GM12864 (cell line): ENCODE measurements around the gene KREMEN1.

Experiments used
- DNase-seq: peaks from one replicate; pipeline ENCODE4 v3.0.0-alpha.2; 2011; ENCODE audit warnings: low read depth
- H3K4me3 ChIP-seq: 2 replicates; pipeline ENCODE4 v1.5.1; 2011; ENCODE audit warnings: mild to moderate bottlenecking, low read depth, low read length, control low read depth
- CTCF ChIP-seq: IDR thresholded peaks from 2 replicates; pipeline ENCODE4 v1.5.1; 2011; ENCODE audit warnings: low read depth, mild to moderate bottlenecking, moderate library complexity, low read length, control low read depth, inconsistent platforms; ENCODE audit errors: missing control alignments

Gene KREMEN1

DNA sequence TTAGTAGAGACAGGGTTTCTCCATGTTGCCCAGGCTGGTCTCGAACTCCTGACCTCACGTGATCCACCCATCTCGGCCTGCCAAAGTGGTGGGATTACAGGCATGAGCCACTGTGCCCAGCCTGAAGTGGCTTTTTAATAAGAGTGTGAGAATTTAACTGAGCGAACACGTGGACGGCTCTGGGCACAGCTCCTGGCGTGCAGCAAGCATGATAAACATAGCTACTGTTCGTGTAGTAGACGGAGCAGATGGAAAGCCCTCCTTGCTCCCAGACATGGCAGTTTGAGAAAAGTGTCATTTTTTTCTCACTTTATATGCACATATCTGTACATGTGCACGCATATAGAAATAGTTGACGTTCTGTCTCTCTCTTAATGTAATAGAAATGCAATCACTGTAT, 139.9 kb downstream of the KREMEN1 start:
- no peak for TF ChIP-seq CTCF
- DNase-seq, result no peak
- no peak overlapping the region for H3K4me3 ChIP-seq

- TF ChIP-seq CTCF, result no peak
- no peak overlapping the region for H3K4me3 ChIP-seq
- no peak for DNase-seq
Observed at GRCh38 chr22:29213493-29213892, 140.7 kb downstream of the KREMEN1 start.

- no peak for TF ChIP-seq CTCF
- no peak for DNase-seq
- H3K4me3 ChIP-seq, result no peak overlapping the region
Observed at GRCh38 chr22:29214232-29214631, 141.4 kb downstream of the KREMEN1 start.

DNA sequence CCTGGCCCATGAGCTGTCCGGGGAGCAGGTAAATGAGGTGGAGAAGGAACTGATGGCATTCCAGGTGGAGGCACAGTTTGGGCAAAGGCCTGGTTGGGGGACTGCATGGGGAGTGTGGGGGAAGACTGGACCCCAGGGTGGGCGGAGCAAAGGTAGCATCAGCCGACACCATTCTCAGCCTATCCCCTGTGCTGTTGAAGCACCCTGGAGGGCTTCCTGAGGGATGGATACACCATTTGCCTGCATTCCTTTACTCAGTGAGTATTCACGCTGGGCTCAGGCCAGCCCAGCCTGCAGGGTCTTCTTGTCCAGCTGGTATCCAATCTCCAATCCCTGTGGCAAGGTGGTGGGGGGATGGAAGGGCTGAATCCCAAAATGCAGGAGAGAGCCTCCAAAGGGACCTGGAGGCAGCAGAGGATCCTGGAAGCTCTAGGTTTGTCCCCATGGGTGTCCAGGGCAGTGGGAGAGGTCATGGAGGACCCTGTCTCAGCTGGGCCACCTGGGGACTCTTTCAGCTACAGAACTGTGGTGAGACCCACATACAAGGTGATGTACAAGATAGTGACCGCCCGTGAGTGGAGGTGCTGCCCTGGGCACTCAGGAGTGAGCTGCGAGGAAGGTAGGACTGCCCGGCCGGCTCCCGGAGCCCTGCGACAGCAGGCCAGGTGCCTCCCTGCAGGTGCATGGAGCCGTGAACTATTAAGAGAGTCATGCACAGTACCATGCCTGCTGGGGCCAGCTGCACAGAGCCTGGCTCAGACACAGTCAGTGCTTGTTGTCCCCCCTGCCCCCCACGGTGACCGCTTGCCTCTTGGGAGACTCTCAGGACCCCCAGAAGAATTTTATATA, 142.4 kb downstream of the KREMEN1 start:
- no peak overlapping the region for H3K4me3 ChIP-seq
- no peak for TF ChIP-seq CTCF
- DNase-seq, result no peak

- no peak for TF ChIP-seq CTCF
- no peak for DNase-seq
- H3K4me3 ChIP-seq, result no peak overlapping the region
Observed at GRCh38 chr22:29216011-29216872, 143.4 kb downstream of the KREMEN1 start.

DNA sequence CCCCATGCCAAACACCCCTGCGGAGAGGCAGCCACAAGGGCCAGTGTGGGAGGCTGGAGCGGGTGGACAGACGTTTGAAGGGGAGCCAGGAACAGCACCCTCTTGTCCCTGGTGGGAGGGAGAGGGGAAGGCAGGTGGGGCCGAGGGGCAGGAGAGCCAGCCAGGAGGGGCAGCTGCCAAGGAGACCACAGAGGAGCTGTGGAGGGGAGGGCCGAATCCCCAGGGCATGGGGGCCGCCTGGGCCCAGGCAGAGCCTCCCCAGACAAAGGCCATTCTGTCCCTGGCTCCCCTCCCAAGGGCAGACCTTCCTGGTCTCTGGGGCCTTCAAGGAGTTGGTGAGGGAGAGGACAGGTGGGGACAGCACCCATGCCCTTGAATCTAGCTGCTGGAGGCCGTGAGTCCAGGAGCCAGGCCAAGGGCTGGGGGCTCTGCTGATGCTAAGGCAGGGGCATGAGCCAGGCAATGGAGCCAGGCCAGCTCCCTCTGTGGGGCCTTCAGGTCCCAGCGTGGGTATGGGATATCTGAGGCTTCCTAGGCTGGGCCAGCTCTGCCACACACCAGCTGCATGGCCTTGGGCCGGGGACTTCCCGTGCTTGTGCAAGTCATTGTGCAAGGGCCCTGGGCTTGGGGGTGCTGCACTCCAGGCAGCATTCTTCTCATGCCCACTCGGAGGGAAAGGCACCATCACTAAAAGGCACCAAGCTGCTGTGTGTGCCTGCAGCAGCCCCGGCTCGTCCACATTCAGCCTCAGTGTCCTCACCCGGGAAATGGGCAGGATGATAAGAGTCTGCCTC, 144.2 kb downstream of the KREMEN1 start:
- no peak for TF ChIP-seq CTCF
- H3K4me3 ChIP-seq, result no peak overlapping the region
- no peak for DNase-seq
